Prostate gland (tissue), 2 donors: ENCODE results near the gene USP15. TPM values are rescaled to one million over a fixed set of nuclear protein-coding genes. Genes with fewer than 3 reads are reported as not detected.

Experiments used
- DNase-seq: peaks from one replicate; pipeline ENCODE4 v3.0.0-alpha.2; 2019; ENCODE audit warnings: low spot score
- H3K27ac ChIP-seq, 2 donors: fragments of 200-600 bp; sonication (generic); 2 replicates each; pipeline ENCODE4 v1.5.1; 2017 to 2019
- H3K27me3 ChIP-seq: fragments of 200-600 bp; sonication (generic); replicated peaks from 2 replicates; pipeline ENCODE4 v1.5.1; 2019; ENCODE audit not compliant: insufficient read depth
- H3K36me3 ChIP-seq, 2 donors: fragments of 200-600 bp; sonication (generic); 1 replicate in 1 of 2; 2 replicates in 1 of 2; pipeline versions ENCODE4 v1.5.1 to v1.8.1; 2017 to 2019
- H3K4me1 ChIP-seq: fragments of 200-600 bp; sonication (generic); replicated peaks from 2 replicates; pipeline ENCODE4 v1.5.1; 2019
- H3K4me3 ChIP-seq, 2 donors: fragments of 200-600 bp; sonication (generic); 2 replicates each; pipeline ENCODE4 v1.5.1; 2017 to 2019
- H3K9me3 ChIP-seq: fragments of 200-600 bp; sonication (generic); 2 replicates; pipeline ENCODE4 v1.5.1; 2017
- POLR2A ChIP-seq: fragments of 450-650 bp; IDR thresholded peaks from one replicate; pipeline ENCODE4 v1.6.1; 2016; ENCODE audit warnings: antibody characterized with exemption, mild to moderate bottlenecking
- POLR2AphosphoS5 ChIP-seq: sonication (generic); formaldehyde crosslinking; IDR thresholded peaks from one replicate; pipeline ENCODE4 v1.6.1; 2017; ENCODE audit warnings: antibody characterized with exemption
- WGBS: methylation state at CpG from one replicate; pipeline ENCODE4 v1.1.5; 2018; 5-methylcytosine and 5-hydroxymethylcytosine counted together
- intact Hi-C: fragments of 100-400 bp; cut with DNase I; formaldehyde crosslinking; loops from one replicate; pipeline ENCODE4 v1.14.2; 2022
- total RNA-seq, 2 donors: library from RNA; depleted of rRNA; stranded (reverse); fragments of >200 nt; gene quantifications; one replicate each; pipeline ENCODE4 v1.1.0, GENCODE V29; 2016
- TF ChIP-seq, protein P1 (sequence below), 4 experiments: fragments of 200-600 bp in 2 of 4; fragments of 450-650 bp in 2 of 4; sonication (generic) in 2 of 4; IDR thresholded peaks; 1 replicate in 3 of 4; 2 replicates in 1 of 4; pipeline ENCODE4 v1.5.1; 2016 to 2019; ENCODE audit warnings: antibody characterized with exemption in 4 of 4, mild to moderate bottlenecking in 2 of 4, moderate library complexity in 2 of 4

USP15 gene
- total RNA-seq, 2 donors from 2014 or later = 33.6 to 59.4 TPM

DNA sequence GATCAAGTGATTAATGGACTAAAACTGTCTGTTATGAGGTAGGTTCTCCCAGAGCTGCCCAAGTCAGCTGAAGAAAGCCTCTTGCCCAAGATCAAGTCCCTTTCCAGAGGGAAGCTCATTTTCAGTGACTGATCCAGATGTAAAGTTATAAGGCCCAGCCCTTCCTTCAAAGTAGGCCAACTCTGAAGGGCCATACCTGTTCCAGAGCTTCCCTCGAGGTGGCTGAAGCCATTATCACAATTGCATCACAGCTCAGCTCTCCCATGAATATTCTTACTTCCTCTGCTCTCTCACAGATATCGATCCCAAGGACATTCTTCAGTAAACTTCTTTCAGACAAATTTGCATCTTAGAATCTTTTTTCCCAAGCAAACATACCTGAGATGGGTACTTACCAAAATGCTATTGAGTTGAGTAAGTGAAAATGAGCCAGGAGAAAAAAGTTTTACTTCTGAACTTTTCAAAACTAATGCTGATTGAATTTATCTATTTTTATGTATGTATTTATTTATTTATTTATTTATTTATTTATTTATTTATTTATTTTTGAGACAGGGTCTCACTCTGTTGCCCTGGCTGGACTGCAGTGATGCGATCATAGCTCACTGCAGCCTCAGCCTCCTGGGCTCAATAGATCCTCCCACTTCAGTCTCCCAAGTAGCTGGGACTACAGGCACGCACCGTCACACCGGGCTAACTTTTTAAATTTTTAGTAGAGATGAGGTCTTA lies 42.6 kb upstream of the USP15 start:
- H3K9me3 ChIP-seq = no peaks in the 10 kb centered on the region
- WGBS = 96% methylated on average over 6 of the region's 6 CpGs
- DNase-seq = no peak
- intact Hi-C loops = no loop called here
- H3K4me1 ChIP-seq = no peaks in the 10 kb centered on the region
- H3K36me3 ChIP-seq = no peaks in the 10 kb centered on the region
- H3K27ac ChIP-seq = no peak overlapping the region
- no peak overlapping the region for H3K4me3 ChIP-seq
- no peaks in the 10 kb centered on the region for H3K27me3 ChIP-seq
- TF ChIP-seq, protein P1, sequence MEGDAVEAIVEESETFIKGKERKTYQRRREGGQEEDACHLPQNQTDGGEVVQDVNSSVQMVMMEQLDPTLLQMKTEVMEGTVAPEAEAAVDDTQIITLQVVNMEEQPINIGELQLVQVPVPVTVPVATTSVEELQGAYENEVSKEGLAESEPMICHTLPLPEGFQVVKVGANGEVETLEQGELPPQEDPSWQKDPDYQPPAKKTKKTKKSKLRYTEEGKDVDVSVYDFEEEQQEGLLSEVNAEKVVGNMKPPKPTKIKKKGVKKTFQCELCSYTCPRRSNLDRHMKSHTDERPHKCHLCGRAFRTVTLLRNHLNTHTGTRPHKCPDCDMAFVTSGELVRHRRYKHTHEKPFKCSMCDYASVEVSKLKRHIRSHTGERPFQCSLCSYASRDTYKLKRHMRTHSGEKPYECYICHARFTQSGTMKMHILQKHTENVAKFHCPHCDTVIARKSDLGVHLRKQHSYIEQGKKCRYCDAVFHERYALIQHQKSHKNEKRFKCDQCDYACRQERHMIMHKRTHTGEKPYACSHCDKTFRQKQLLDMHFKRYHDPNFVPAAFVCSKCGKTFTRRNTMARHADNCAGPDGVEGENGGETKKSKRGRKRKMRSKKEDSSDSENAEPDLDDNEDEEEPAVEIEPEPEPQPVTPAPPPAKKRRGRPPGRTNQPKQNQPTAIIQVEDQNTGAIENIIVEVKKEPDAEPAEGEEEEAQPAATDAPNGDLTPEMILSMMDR (IDR thresholded peaks at IDR 0.05) = no peak
- TF ChIP-seq POLR2AphosphoS5 (no peak), POLR2A (no peak)

DNA sequence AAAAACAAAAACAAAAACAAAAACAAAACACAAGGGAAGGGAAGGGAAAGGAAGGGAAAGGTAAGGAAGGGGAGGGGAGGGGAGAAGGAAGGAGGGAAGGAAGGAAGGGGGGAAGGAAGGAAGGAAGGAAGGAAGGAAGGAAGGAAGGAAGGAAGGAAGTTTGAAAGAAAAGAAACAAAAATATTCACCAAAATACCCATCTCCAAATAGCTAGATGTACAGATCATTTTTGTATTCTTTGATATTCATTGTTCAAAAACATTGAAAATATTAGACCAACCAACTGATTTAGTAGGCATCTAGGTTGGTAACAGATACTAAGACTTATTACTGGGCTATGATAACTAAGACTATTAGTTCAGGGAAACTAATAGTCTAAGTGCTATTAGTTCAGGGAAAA lies 39.1 kb upstream of the USP15 start:
- DNase-seq = no peak
- Histone ChIP-seq H3K4me1 (no peaks in the 10 kb centered on the region), H3K9me3 (no peaks in the 10 kb centered on the region), H3K36me3 (no peaks in the 10 kb centered on the region), H3K27me3 (no peaks in the 10 kb centered on the region), H3K4me3 (no peak overlapping the region), H3K27ac (no peak overlapping the region)
- intact Hi-C loops = no loop called here
- TF ChIP-seq, protein P1 (IDR thresholded peaks at IDR 0.05) = no peak
- TF ChIP-seq POLR2A (no peak), POLR2AphosphoS5 (no peak)

DNA sequence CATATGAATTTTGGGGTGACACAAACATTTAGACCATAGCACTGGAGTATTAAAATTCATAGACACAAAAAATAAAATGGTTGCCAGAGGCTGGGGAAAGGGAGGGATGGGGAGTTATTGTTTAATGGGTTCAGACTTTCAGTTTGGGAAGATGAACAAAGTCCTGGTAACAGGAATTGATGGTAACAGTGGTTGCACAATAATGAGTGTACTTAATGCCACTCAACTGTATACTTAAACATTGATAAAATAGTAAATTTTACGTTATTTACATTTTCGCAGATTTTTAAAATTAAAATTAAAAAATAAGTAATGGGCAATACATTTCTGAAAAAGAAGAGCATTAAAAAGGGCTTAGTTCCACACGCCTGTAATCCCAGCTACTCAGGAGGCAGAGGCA lies 35.6 kb upstream of the USP15 start:
- H3K4me1 ChIP-seq = no peaks in the 10 kb centered on the region
- 88% methylated on average over 3 of the region's 3 CpGs for WGBS
- H3K27me3 ChIP-seq = no peaks in the 10 kb centered on the region
- no peaks in the 10 kb centered on the region for H3K36me3 ChIP-seq
- TF ChIP-seq POLR2AphosphoS5 (no peak), POLR2A (no peak)
- TF ChIP-seq, protein P1 (IDR thresholded peaks at IDR 0.05) = no peak
- intact Hi-C loops = no loop called here
- no peaks in the 10 kb centered on the region for H3K9me3 ChIP-seq
- H3K4me3 ChIP-seq = no peak overlapping the region
- no peak for DNase-seq
- no peak overlapping the region for H3K27ac ChIP-seq

DNA sequence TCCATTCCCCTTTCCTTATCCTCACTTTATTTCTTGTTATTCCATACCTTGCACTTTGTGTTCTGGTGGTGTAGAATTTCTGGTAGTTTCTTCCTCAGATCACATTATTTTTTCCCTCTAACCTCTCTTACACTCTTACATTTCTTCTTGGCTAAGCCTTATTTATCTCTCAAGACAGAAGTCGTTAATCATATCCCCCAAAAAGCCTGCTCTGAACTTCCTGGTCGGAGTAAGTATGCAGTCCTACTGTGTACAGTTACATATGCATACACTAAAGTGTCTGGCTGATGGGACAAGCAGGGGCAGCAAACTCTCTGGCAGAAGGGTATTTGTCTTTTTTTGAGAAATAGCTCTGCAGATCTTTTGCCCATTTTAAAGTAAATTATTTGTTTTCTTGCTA lies 33.1 kb upstream of the USP15 start:
- intact Hi-C loops = no loop called here
- Histone ChIP-seq H3K27ac (no peak overlapping the region), H3K9me3 (no peaks in the 10 kb centered on the region), H3K4me3 (no peak overlapping the region), H3K36me3 (no peaks in the 10 kb centered on the region), H3K4me1 (no peaks in the 10 kb centered on the region), H3K27me3 (no peaks in the 10 kb centered on the region)
- no peak for DNase-seq
- 59% methylated on average over 2 of the region's 2 CpGs for WGBS
- TF ChIP-seq POLR2AphosphoS5 = no peak
- no peak for TF ChIP-seq POLR2A
- TF ChIP-seq, protein P1 (IDR thresholded peaks at IDR 0.05) = no peak

DNA sequence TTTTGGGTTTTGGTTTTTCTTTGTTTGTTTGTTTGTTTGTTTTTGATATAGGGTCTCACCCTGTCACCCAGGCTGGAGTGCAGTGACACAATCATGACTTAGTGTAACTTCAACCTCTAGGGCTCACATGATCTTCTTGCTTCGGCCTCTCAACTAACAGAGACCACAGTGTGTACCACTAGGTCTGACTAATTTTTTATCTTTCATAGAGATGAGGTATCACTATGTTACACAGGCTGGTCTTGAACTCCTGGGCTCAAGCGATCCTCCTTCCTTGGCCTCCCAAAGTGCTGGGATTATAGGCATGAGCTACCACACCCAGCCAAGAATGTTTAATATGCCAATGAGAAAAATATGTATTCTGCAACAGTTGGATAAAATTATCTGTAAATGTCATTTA lies 29.6 kb upstream of the USP15 start:
- Histone ChIP-seq H3K4me1 (no peaks in the 10 kb centered on the region), H3K27ac (no peak overlapping the region), H3K4me3 (no peak overlapping the region), H3K27me3 (no peaks in the 10 kb centered on the region), H3K9me3 (no peaks in the 10 kb centered on the region), H3K36me3 (no peaks in the 10 kb centered on the region)
- DNase-seq = no peak
- 95% methylated on average over 2 of the region's 2 CpGs for WGBS
- intact Hi-C loops = no loop called here
- TF ChIP-seq, protein P1 (IDR thresholded peaks at IDR 0.05) = no peak
- TF ChIP-seq POLR2AphosphoS5 = no peak
- no peak for TF ChIP-seq POLR2A
